GM23338 (cell line): Measurements from ENCODE around the gene PIGA. TPM values are rescaled to one million over a fixed set of nuclear protein-coding genes. Genes with fewer than 3 reads are reported as not detected.

Source experiments
- ATAC-seq: fragments of 200-7000 bp; cut with Tn5 transposase; 3 replicates; pipeline ENCODE4 v1.9.1; 2020
- DNase-seq: peaks from one replicate; pipeline ENCODE4 v3.0.0-alpha.2; 2015; ENCODE audit warnings: low spot score
- H2AFZ ChIP-seq: fragments of 200-600 bp; sonication (generic); 2 replicates; pipeline ENCODE4 v1.8.0; 2016; ENCODE audit warnings: antibody characterized with exemption, mild to moderate bottlenecking, moderate library complexity
- H3F3A ChIP-seq: fragments of 200-600 bp; sonication (generic); replicated peaks from 2 replicates; pipeline ENCODE4 v1.8.0; 2017; ENCODE audit warnings: antibody characterized with exemption, mixed run types, low read depth
- H3K27ac ChIP-seq: fragments of 200-600 bp; sonication (generic); 2 replicates; pipeline ENCODE4 v1.6.1; 2016; ENCODE audit warnings: low read depth
- H3K27me3 ChIP-seq: fragments of 200-600 bp; sonication (generic); 2 replicates; pipeline ENCODE4 v1.8.0; 2016; ENCODE audit warnings: mild to moderate bottlenecking, mixed run types, moderate library complexity; ENCODE audit not compliant: insufficient read depth
- H3K36me3 ChIP-seq: fragments of 200-600 bp; sonication (generic); 2 replicates; pipeline ENCODE4 v1.8.0; 2016; ENCODE audit warnings: mild to moderate bottlenecking; ENCODE audit not compliant: insufficient read depth
- H3K4me1 ChIP-seq: fragments of 200-600 bp; sonication (generic); 2 replicates; pipeline ENCODE4 v1.8.0; 2016; ENCODE audit warnings: mild to moderate bottlenecking, moderate library complexity; ENCODE audit not compliant: insufficient read depth
- H3K4me2 ChIP-seq: fragments of 200-600 bp; sonication (generic); 2 replicates; pipeline ENCODE4 v1.7.1; 2017; ENCODE audit warnings: mixed run types
- H3K4me3 ChIP-seq: fragments of 200-600 bp; sonication (generic); 2 replicates; pipeline ENCODE4 v1.6.1; 2016; ENCODE audit warnings: mixed run types
- H3K79me2 ChIP-seq: fragments of 200-600 bp; sonication (generic); replicated peaks from 2 replicates; pipeline ENCODE4 v1.8.0; 2017; ENCODE audit warnings: mild to moderate bottlenecking; ENCODE audit not compliant: insufficient read depth
- H3K9me2 ChIP-seq: fragments of 200-600 bp; sonication (generic); 2 replicates; pipeline ENCODE4 v1.8.0; 2017; ENCODE audit not compliant: insufficient read depth
- H4K20me1 ChIP-seq: fragments of 200-600 bp; sonication (generic); replicated peaks from 2 replicates; pipeline ENCODE4 v1.8.0; 2017; ENCODE audit warnings: mild to moderate bottlenecking; ENCODE audit not compliant: insufficient read depth
- H3K27ac Mint-ChIP-seq: 2 replicates; pipeline ENCODE4 v1.8.0; 2020; ENCODE audit warnings: inconsistent platforms, mild to moderate bottlenecking, moderate library complexity, mixed read lengths
- H3K27me3 Mint-ChIP-seq: 3 replicates; pipeline ENCODE4 v1.8.0; 2022; ENCODE audit warnings: low read depth, mild to moderate bottlenecking, moderate library complexity, mixed read lengths, inconsistent platforms; ENCODE audit not compliant: insufficient read depth, poor library complexity
- H3K36me3 Mint-ChIP-seq: 3 replicates; pipeline ENCODE4 v1.8.0; 2021; ENCODE audit warnings: low read depth, mild to moderate bottlenecking, inconsistent platforms, moderate library complexity, mixed read lengths
- H3K4me1 Mint-ChIP-seq: 3 replicates; pipeline ENCODE4 v1.8.0; 2020; ENCODE audit warnings: mild to moderate bottlenecking, inconsistent platforms, mixed read lengths
- H3K4me3 Mint-ChIP-seq: 3 replicates; pipeline ENCODE4 v1.8.0; 2021; ENCODE audit warnings: moderate library complexity, mild to moderate bottlenecking, inconsistent platforms, mixed read lengths
- H3K9me3 Mint-ChIP-seq: 3 replicates; pipeline ENCODE4 v1.8.0; 2020; ENCODE audit warnings: moderate library complexity, mild to moderate bottlenecking, inconsistent platforms, mixed read lengths
- EZH2 ChIP-seq: fragments of 200-600 bp; sonication (generic); IDR thresholded peaks from one replicate; pipeline ENCODE4 v1.8.0; 2017; ENCODE audit warnings: antibody characterized with exemption, mild to moderate bottlenecking, low read depth; ENCODE audit not compliant: unreplicated experiment
- EZH2phosphoT487 ChIP-seq: fragments of 200-600 bp; sonication (generic); IDR thresholded peaks from one replicate; pipeline ENCODE4 v1.8.1; 2018; ENCODE audit warnings: antibody characterized with exemption; ENCODE audit not compliant: unreplicated experiment
- JUNB ChIP-seq: IDR thresholded peaks from one replicate; pipeline ENCODE4 v1.6.1; 2016; ENCODE audit warnings: antibody characterized with exemption; ENCODE audit not compliant: unreplicated experiment
- POLR2AphosphoS5 ChIP-seq: IDR thresholded peaks from 2 replicates; pipeline ENCODE4 v1.6.1; 2016; ENCODE audit warnings: antibody characterized with exemption, low read depth
- STAT1 ChIP-seq: IDR thresholded peaks from one replicate; pipeline ENCODE4 v1.6.1; 2016; ENCODE audit warnings: antibody characterized with exemption; ENCODE audit not compliant: unreplicated experiment
- ZNF331 ChIP-seq: fragments of 250-450 bp; sonication (Bioruptor Pico); IDR thresholded peaks from 2 replicates; pipeline ENCODE4 v1.5.0; 2020; ENCODE audit warnings: low read depth, mild to moderate bottlenecking, moderate library complexity
- polyA plus RNA-seq: library from polyadenylated mRNA; unstranded; fragments of >200 nt; fragmentation: Nextera tagmentation; extraction: Ambion mirVana; gene quantifications from 2 replicates; pipeline ENCODE4 v1.2.1, GENCODE V29; 2016
- total RNA-seq: library from RNA; depleted of rRNA; stranded (reverse); fragments of >200 nt; shearing (Covaris generic); gene quantifications from 2 replicates; pipeline ENCODE4 v1.2.3, GENCODE V29; 2014
- TF ChIP-seq, protein P1 (sequence below): IDR thresholded peaks from one replicate; pipeline ENCODE4 v1.6.1; 2018; ENCODE audit warnings: antibody characterized with exemption; ENCODE audit not compliant: unreplicated experiment
- TF ChIP-seq, protein P2 (sequence below), 2 experiments: fragments of 200-600 bp in 1 of 2; sonication (generic) in 1 of 2; conservative IDR thresholded peaks; 2 replicates each; pipeline versions ENCODE4 v1.5.1 to v1.6.1; 2016 to 2017; ENCODE audit warnings: antibody characterized with exemption in 2 of 2, low read depth in 2 of 2, mild to moderate bottlenecking in 2 of 2, moderate library complexity in 1 of 2
- TF ChIP-seq, protein P3 (sequence below): fragments of 250-450 bp; sonication (Bioruptor Pico); IDR thresholded peaks from 2 replicates; pipeline ENCODE4 v1.5.0; 2020; ENCODE audit warnings: mild to moderate bottlenecking, moderate library complexity

PIGA gene
- total and polyA plus RNA-seq, 2 experiments from 2014 or later, result 3.5 to 12.1 TPM

DNA sequence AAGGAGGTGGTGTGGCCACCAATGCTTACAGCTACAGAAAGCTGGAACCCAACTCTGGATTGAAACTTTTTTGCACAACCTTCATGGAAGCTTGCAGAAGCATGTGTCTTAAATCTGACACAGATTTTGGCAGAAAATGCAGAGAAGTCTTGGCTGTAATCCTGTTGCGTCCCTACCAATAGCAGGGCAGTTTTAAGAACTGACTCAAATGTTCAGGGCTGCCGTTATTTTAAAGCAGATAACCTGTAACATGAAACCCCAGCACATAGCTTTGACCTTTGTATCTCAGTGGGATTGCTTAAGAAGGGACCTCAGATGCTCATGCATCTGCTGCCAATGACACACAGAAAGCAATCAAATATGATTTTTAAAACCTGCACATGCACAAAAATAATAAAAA is 49.0 kb upstream of the PIGA start, which contains the start of gene VEGFD (continued):
- TF ChIP-seq EZH2phosphoT487 (no peak), STAT1 (no peak), JUNB (no peak), EZH2 (no peak), POLR2AphosphoS5 (no peak)
- TF ChIP-seq, protein P1, sequence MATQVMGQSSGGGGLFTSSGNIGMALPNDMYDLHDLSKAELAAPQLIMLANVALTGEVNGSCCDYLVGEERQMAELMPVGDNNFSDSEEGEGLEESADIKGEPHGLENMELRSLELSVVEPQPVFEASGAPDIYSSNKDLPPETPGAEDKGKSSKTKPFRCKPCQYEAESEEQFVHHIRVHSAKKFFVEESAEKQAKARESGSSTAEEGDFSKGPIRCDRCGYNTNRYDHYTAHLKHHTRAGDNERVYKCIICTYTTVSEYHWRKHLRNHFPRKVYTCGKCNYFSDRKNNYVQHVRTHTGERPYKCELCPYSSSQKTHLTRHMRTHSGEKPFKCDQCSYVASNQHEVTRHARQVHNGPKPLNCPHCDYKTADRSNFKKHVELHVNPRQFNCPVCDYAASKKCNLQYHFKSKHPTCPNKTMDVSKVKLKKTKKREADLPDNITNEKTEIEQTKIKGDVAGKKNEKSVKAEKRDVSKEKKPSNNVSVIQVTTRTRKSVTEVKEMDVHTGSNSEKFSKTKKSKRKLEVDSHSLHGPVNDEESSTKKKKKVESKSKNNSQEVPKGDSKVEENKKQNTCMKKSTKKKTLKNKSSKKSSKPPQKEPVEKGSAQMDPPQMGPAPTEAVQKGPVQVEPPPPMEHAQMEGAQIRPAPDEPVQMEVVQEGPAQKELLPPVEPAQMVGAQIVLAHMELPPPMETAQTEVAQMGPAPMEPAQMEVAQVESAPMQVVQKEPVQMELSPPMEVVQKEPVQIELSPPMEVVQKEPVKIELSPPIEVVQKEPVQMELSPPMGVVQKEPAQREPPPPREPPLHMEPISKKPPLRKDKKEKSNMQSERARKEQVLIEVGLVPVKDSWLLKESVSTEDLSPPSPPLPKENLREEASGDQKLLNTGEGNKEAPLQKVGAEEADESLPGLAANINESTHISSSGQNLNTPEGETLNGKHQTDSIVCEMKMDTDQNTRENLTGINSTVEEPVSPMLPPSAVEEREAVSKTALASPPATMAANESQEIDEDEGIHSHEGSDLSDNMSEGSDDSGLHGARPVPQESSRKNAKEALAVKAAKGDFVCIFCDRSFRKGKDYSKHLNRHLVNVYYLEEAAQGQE, result no peak

DNA sequence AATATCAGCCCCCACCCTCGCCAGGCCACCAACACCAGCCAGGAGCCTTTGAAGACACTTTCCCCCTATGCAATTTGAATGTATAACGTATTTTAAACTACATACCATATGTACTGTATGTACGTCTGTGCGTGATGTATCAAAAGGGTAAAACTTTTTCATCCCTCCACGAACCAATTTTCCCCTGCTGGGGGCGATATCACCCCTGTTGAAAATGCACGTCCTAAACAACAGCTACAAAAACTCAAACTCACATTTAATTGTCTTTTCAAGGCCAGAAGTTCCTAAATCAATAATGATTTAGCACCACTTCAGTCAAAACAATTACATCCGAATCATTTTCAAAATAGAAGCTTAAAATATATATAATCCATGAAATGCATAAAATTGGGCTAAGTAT is 47.5 kb upstream of the PIGA start:
- peak; percentile 13 for DNase-seq
- Histone ChIP-seq H3K79me2 (no peaks in the 10 kb centered on the region), H3K36me3 (no peaks in the 10 kb centered on the region), H3K27me3 (no peaks in the 10 kb centered on the region), H4K20me1 (no peaks in the 10 kb centered on the region), H3F3A (no peaks in the 10 kb centered on the region), H3K9me2 (no peaks in the 10 kb centered on the region), H3K27ac (no peak overlapping the region), H3K4me3 (no peak overlapping the region), H2AFZ (no peak overlapping the region), H3K4me1 (peaks cover 8% of the 10 kb centered on the region; the same call in 1 of the 2 replicates), H3K4me2 (no peak overlapping the region)
- no peak for TF ChIP-seq ZNF331 (CRISPR knock-in tag)
- TF ChIP-seq EZH2, result no peak
- TF ChIP-seq, protein P2, sequence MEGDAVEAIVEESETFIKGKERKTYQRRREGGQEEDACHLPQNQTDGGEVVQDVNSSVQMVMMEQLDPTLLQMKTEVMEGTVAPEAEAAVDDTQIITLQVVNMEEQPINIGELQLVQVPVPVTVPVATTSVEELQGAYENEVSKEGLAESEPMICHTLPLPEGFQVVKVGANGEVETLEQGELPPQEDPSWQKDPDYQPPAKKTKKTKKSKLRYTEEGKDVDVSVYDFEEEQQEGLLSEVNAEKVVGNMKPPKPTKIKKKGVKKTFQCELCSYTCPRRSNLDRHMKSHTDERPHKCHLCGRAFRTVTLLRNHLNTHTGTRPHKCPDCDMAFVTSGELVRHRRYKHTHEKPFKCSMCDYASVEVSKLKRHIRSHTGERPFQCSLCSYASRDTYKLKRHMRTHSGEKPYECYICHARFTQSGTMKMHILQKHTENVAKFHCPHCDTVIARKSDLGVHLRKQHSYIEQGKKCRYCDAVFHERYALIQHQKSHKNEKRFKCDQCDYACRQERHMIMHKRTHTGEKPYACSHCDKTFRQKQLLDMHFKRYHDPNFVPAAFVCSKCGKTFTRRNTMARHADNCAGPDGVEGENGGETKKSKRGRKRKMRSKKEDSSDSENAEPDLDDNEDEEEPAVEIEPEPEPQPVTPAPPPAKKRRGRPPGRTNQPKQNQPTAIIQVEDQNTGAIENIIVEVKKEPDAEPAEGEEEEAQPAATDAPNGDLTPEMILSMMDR (conservative IDR thresholded peaks at IDR 0.05; ENCODE audit: low read depth in 2 of 2), result peak; percentile 50 to 57
- ATAC-seq, result no peak
- Mint-ChIP-seq H3K27me3 (no peaks in the 10 kb centered on the region), H3K9me3 (no peaks in the 10 kb centered on the region), H3K27ac (no peak overlapping the region), H3K4me1 (peaks cover 23% of the 10 kb centered on the region), H3K36me3 (no peaks in the 10 kb centered on the region), H3K4me3 (no peak overlapping the region)

DNA sequence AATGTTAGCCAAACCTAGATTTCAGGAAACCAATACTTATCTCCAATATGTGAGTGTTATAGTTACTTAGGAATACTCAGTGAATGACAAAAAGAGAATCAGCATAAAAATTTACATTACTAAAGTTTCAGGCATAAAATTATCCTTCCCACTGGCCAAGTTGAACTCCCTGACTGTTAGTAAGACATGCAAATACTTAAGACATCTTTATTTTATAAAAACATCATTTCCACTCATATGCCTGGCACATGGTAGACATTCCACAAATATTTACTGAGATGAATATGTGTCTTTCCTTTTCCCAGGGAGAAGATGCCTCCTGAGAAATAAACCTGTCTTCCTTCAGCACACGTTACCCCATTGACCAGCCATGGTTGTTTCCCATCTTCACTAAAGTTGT is 41.6 kb upstream of the PIGA start:
- Mint-ChIP-seq H3K36me3 (peaks cover 3% of the 10 kb centered on the region; the same call in 1 of the 3 replicates), H3K9me3 (no peaks in the 10 kb centered on the region), H3K4me3 (no peak overlapping the region), H3K4me1 (peaks cover 21% of the 10 kb centered on the region), H3K27ac (no peak overlapping the region), H3K27me3 (no peaks in the 10 kb centered on the region)
- H3K27me3 ChIP-seq, result no peaks in the 10 kb centered on the region
- H3K4me1 ChIP-seq, result no peaks in the 10 kb centered on the region
- DNase-seq (no peak), ATAC-seq (no peak)
- no peaks in the 10 kb centered on the region for H3K9me2 ChIP-seq
- no peaks in the 10 kb centered on the region for H3K36me3 ChIP-seq
- H4K20me1 ChIP-seq, result no peaks in the 10 kb centered on the region
- H2AFZ ChIP-seq, result no peak overlapping the region
- H3K79me2 ChIP-seq, result no peaks in the 10 kb centered on the region
- no peaks in the 10 kb centered on the region for H3F3A ChIP-seq
- H3K4me3 ChIP-seq, result no peak overlapping the region
- no peak overlapping the region for H3K4me2 ChIP-seq
- H3K27ac ChIP-seq, result no peak overlapping the region
- TF ChIP-seq ZNF331 (CRISPR knock-in tag), result no peak
- TF ChIP-seq EZH2, result no peak
- TF ChIP-seq, protein P3, sequence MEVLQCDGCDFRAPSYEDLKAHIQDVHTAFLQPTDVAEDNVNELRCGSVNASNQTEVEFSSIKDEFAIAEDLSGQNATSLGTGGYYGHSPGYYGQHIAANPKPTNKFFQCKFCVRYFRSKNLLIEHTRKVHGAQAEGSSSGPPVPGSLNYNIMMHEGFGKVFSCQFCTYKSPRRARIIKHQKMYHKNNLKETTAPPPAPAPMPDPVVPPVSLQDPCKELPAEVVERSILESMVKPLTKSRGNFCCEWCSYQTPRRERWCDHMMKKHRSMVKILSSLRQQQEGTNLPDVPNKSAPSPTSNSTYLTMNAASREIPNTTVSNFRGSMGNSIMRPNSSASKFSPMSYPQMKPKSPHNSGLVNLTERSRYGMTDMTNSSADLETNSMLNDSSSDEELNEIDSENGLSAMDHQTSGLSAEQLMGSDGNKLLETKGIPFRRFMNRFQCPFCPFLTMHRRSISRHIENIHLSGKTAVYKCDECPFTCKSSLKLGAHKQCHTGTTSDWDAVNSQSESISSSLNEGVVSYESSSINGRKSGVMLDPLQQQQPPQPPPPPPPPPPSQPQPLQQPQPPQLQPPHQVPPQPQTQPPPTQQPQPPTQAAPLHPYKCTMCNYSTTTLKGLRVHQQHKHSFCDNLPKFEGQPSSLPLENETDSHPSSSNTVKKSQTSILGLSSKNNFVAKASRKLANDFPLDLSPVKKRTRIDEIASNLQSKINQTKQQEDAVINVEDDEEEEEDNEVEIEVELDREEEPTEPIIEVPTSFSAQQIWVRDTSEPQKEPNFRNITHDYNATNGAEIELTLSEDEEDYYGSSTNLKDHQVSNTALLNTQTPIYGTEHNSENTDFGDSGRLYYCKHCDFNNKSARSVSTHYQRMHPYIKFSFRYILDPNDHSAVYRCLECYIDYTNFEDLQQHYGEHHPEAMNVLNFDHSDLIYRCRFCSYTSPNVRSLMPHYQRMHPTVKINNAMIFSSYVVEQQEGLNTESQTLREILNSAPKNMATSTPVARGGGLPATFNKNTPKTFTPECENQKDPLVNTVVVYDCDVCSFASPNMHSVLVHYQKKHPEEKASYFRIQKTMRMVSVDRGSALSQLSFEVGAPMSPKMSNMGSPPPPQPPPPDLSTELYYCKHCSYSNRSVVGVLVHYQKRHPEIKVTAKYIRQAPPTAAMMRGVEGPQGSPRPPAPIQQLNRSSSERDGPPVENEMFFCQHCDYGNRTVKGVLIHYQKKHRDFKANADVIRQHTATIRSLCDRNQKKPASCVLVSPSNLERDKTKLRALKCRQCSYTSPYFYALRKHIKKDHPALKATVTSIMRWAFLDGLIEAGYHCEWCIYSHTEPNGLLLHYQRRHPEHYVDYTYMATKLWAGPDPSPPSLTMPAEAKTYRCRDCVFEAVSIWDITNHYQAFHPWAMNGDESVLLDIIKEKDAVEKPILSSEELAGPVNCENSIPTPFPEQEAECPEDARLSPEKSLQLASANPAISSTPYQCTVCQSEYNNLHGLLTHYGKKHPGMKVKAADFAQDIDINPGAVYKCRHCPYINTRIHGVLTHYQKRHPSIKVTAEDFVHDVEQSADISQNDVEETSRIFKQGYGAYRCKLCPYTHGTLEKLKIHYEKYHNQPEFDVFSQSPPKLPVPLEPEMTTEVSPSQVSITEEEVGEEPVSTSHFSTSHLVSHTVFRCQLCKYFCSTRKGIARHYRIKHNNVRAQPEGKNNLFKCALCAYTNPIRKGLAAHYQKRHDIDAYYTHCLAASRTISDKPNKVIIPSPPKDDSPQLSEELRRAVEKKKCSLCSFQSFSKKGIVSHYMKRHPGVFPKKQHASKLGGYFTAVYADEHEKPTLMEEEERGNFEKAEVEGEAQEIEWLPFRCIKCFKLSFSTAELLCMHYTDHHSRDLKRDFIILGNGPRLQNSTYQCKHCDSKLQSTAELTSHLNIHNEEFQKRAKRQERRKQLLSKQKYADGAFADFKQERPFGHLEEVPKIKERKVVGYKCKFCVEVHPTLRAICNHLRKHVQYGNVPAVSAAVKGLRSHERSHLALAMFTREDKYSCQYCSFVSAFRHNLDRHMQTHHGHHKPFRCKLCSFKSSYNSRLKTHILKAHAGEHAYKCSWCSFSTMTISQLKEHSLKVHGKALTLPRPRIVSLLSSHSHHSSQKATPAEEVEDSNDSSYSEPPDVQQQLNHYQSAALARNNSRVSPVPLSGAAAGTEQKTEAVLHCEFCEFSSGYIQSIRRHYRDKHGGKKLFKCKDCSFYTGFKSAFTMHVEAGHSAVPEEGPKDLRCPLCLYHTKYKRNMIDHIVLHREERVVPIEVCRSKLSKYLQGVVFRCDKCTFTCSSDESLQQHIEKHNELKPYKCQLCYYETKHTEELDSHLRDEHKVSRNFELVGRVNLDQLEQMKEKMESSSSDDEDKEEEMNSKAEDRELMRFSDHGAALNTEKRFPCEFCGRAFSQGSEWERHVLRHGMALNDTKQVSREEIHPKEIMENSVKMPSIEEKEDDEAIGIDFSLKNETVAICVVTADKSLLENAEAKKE (CRISPR knock-in tag), result no peak
- no peak for TF ChIP-seq JUNB
